Central memory CD8-positive, alpha-beta T cell (primary cell): ENCODE results near the gene LPGAT1.
"Not testable (repeated sequence)": the region's sequence is repeated elsewhere in the genome, so short reads cannot be mapped to it uniquely, and the experiment has no call there.

ENCODE experiments used
- ATAC-seq: fragments of 150-1000 bp; cut with Tn5 transposase; replicated peaks from 2 replicates; pipeline ENCODE4 v1.10.0; 2022; ENCODE audit warnings: mild to moderate bottlenecking, moderate FRiP score, moderate number of reproducible peaks; ENCODE audit not compliant: poor library complexity, severe bottlenecking; ENCODE audit errors: extremely low read depth
- DNase-seq, 2 donors: peaks; one replicate each; pipeline ENCODE4 v3.0.0; 2021; ENCODE audit warnings: low spot score in 2 of 2
- H3K27ac Mint-ChIP-seq: one replicate; pipeline ENCODE4 v1.8.0; 2022; ENCODE audit warnings: low read depth, mild to moderate bottlenecking, moderate library complexity, mixed read lengths
- H3K27me3 Mint-ChIP-seq: one replicate; pipeline ENCODE4 v1.8.0; 2022; ENCODE audit warnings: mixed read lengths
- H3K36me3 Mint-ChIP-seq: one replicate; pipeline ENCODE4 v1.8.0; 2022; ENCODE audit warnings: mild to moderate bottlenecking, moderate library complexity, mixed read lengths; ENCODE audit not compliant: insufficient read depth
- H3K4me1 Mint-ChIP-seq: one replicate; pipeline ENCODE4 v1.8.0; 2022; ENCODE audit warnings: mixed read lengths
- H3K4me3 Mint-ChIP-seq: one replicate; pipeline ENCODE4 v1.8.0; 2022; ENCODE audit warnings: mild to moderate bottlenecking, moderate library complexity, mixed read lengths
- H3K9me3 Mint-ChIP-seq: one replicate; pipeline ENCODE4 v1.8.0; 2022; ENCODE audit warnings: mixed read lengths

The LPGAT1 gene

GRCh38 chr1:211716555-211716954, 114.0 kb downstream of the LPGAT1 start:
- not testable (repeated sequence) for H3K27ac Mint-ChIP-seq, H3K36me3 Mint-ChIP-seq, H3K27me3 Mint-ChIP-seq, H3K9me3 Mint-ChIP-seq, H3K4me1 Mint-ChIP-seq, DNase-seq, H3K4me3 Mint-ChIP-seq, ATAC-seq

DNA sequence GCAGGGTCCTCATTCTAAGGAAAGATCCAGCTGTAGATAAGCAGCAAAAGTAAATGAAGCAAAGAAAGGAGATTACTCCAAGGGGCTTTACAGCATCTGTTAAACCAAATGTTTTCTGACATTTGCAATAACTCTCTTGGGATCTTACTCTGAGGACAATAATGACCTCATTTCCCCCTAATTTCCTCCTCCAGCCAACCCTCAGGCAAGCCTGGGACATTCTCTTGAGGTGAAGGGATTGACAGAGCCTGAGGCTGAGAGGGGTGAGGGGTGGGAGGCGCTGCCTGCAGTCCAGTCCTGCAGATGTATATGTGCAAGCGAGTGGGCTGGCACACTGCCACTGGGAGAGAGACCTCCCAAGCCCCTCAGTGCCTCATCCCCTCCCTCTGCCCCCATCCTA, 114.6 kb downstream of the LPGAT1 start:
- Mint-ChIP-seq H3K27me3 (peaks cover 1% of the 10 kb centered on the region), H3K9me3 (no peaks in the 10 kb centered on the region), H3K4me3 (no peak overlapping the region), H3K4me1 (no peaks in the 10 kb centered on the region), H3K36me3 (no peaks in the 10 kb centered on the region), H3K27ac (no peak overlapping the region)
- ATAC-seq (no peak), DNase-seq (no peak)

DNA sequence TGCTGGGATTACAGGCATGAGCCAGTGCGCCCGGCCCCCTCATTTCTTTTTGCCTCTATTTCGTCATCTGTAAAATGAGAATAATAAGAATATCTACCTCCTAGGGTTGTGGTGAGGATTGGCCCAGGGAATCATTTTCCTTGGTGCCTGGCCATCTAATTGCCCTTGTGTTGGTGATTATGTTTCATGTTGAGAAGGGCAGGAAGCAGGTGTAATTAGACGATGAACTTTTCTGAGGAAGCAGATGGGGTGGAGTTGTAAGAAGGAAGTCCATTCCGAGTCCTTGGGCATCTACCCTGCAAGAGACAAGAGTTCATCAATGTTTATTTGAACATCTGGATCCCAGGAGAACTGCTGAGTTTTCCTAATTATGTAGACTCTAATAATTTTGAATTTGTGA, 116.4 kb downstream of the LPGAT1 start:
- Mint-ChIP-seq H3K4me3 (no peak overlapping the region), H3K9me3 (no peaks in the 10 kb centered on the region), H3K27me3 (no peaks in the 10 kb centered on the region), H3K4me1 (no peaks in the 10 kb centered on the region), H3K27ac (no peak overlapping the region), H3K36me3 (no peaks in the 10 kb centered on the region)
- ATAC-seq (no peak), DNase-seq (no peak)

DNA sequence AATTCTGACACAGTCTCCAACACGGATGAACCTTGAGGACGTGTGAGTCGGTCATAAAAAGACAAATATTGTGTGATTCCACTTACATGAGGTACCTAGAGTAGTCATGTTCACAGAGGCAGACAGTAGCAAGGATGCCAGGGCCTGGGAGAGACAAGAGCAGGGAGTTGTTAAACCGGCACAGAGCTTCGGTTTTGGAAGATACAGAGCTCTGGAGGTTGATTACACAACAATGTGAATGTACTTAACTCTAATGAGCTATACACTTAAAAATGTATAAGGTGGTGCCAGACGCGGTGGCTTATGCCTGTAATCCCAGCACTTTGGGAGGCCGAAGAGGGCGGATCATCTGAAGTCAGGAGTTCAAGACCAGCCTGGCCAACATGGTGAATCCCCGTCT, 117.3 kb downstream of the LPGAT1 start:
- H3K27me3 Mint-ChIP-seq: no peaks in the 10 kb centered on the region
- no peak for ATAC-seq
- H3K4me3 Mint-ChIP-seq: no peak overlapping the region
- no peaks in the 10 kb centered on the region for H3K9me3 Mint-ChIP-seq
- no peak overlapping the region for H3K27ac Mint-ChIP-seq
- no peak for DNase-seq
- no peaks in the 10 kb centered on the region for H3K4me1 Mint-ChIP-seq
- no peaks in the 10 kb centered on the region for H3K36me3 Mint-ChIP-seq

DNA sequence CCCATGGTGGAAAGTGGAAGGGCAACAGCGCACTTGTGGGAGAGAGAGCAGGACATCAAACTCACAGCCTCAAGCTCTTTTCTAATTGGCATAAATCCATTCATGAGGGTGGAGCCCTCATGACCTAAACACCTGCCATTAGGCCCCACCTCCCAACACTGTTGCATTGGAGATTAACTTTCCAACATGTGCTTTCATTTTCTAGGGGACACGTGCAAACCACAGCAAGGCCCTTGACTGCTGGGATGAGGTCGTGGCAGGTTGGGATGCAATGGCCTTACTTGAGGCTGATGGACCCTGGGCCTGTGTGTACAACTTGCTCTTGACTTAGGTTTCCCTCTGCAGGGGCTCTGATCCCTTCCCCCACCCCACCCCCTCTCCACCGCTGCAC, 119.3 kb downstream of the LPGAT1 start:
- Mint-ChIP-seq H3K4me3 (no peak overlapping the region), H3K9me3 (no peaks in the 10 kb centered on the region), H3K36me3 (peaks cover 4% of the 10 kb centered on the region), H3K27me3 (no peaks in the 10 kb centered on the region), H3K27ac (no peak overlapping the region), H3K4me1 (no peaks in the 10 kb centered on the region)
- DNase-seq (no peak), ATAC-seq (no peak)

DNA sequence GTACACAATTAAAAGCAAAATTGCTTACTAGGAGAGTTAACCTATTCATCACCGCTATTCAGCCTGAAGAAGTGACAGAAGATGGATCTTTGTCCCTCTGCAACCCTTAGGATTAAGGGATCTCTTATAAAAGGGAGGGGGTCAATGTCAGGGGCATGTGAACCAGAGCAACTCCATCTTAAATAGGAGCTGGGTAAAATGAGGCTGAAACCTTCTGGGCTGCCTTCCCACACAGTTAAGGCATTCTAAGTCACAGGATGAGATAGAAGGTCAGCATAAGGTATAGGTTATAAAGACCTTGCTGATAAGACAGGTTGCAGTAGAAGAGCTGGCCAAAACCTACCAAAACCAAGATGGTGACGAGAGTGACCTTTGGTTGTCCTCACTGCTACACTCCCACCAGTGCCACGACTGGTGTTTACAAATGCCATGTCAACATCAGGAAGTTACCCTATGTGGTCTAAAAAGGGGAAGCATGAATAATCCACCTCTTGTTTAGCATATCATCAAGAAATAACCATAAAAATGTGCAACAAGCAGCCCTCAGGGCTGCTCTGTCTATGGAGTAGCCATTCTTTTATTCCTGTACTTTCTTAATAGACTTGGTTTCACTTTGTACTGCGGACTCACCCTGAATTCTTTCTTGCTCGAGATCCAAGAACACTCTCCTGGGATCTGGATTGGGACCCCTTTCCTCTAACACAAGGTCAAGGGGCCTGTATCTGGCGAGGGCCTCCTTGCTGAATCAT, 119.8 kb downstream of the LPGAT1 start:
- ATAC-seq (no peak), DNase-seq (no peak)
- Mint-ChIP-seq H3K27ac (no peak overlapping the region), H3K9me3 (no peaks in the 10 kb centered on the region), H3K36me3 (peaks cover 4% of the 10 kb centered on the region), H3K4me1 (no peaks in the 10 kb centered on the region), H3K27me3 (no peaks in the 10 kb centered on the region), H3K4me3 (no peak overlapping the region)

DNA sequence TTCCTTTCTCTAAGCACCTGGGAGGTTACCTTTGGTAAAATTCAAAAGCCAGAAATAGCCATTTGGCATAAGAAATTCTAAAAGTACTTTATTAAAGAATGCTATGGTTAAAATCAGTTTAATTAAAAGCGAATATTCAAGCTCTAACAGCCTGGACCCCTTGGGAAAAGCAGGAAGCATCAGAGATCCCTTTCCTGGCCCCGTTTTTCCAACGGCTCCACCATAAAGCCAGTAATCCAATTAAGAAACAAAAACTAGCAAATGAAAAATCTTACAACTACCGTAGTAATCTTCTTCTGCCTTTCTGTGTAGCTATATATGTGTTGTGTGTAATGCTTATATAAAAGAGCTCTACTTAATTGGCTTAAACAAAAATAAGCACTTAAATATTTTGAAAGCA, 121.6 kb downstream of the LPGAT1 start:
- Mint-ChIP-seq H3K4me3 (no peak overlapping the region), H3K4me1 (no peaks in the 10 kb centered on the region), H3K36me3 (peaks cover 4% of the 10 kb centered on the region), H3K27me3 (no peaks in the 10 kb centered on the region), H3K27ac (no peak overlapping the region), H3K9me3 (no peaks in the 10 kb centered on the region)
- ATAC-seq (no peak), DNase-seq (no peak)

DNA sequence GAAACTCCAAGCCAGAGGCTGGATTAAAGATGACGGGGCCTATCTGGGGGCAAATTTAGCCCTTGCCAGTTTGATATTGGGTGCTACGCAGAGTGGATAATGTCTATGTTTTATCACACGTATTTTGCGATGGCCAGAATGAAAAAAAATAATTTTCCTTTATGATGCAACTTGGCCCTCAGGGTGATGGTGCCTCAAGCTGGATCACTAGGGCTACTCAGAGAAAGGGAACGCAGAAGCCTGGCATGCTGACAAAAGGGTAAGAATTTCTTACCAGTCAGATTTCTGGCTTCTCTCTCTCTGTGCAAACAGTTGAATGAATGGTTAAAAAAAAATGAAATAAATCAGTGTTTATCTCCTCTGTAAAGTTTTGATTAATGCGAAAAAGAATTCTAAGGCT, 122.6 kb downstream of the LPGAT1 start:
- ATAC-seq: no peak
- Mint-ChIP-seq H3K9me3 (no peaks in the 10 kb centered on the region), H3K27ac (no peak overlapping the region), H3K36me3 (peaks cover 4% of the 10 kb centered on the region), H3K4me1 (no peaks in the 10 kb centered on the region), H3K27me3 (no peaks in the 10 kb centered on the region), H3K4me3 (no peak overlapping the region)
- DNase-seq: no peak

GRCh38 chr1:211705467-211706091, 125.0 kb downstream of the LPGAT1 start:
- DNase-seq: no peak
- Mint-ChIP-seq H3K4me1 (no peaks in the 10 kb centered on the region), H3K27me3 (no peaks in the 10 kb centered on the region), H3K9me3 (no peaks in the 10 kb centered on the region), H3K36me3 (peaks cover 6% of the 10 kb centered on the region), H3K4me3 (no peak overlapping the region), H3K27ac (no peak overlapping the region)
- ATAC-seq: no peak

DNA sequence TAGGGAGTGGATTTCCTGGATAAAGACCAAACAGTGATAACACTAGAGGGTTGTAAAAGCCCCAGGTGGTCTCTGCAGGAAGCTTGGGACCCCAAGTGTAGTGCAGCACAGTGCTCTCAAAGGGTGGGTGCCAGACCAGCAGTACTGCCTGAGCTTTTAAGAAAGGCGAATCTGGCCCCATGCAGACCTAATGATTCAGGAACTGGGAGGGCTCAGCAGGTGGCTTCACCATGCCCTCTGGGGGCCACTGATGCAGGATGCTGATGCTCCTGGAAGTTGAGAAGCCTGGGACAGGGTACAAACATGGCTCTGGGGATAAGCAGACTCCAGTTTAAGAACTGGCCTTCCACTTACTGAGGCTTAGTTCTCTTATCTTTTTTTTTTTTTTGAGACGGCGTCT, 126.0 kb downstream of the LPGAT1 start:
- H3K36me3 Mint-ChIP-seq: peaks cover 6% of the 10 kb centered on the region
- no peak for ATAC-seq
- H3K4me3 Mint-ChIP-seq: no peak overlapping the region
- H3K27me3 Mint-ChIP-seq: no peaks in the 10 kb centered on the region
- H3K9me3 Mint-ChIP-seq: no peaks in the 10 kb centered on the region
- no peak for DNase-seq
- H3K27ac Mint-ChIP-seq: no peak overlapping the region
- H3K4me1 Mint-ChIP-seq: no peaks in the 10 kb centered on the region

DNA sequence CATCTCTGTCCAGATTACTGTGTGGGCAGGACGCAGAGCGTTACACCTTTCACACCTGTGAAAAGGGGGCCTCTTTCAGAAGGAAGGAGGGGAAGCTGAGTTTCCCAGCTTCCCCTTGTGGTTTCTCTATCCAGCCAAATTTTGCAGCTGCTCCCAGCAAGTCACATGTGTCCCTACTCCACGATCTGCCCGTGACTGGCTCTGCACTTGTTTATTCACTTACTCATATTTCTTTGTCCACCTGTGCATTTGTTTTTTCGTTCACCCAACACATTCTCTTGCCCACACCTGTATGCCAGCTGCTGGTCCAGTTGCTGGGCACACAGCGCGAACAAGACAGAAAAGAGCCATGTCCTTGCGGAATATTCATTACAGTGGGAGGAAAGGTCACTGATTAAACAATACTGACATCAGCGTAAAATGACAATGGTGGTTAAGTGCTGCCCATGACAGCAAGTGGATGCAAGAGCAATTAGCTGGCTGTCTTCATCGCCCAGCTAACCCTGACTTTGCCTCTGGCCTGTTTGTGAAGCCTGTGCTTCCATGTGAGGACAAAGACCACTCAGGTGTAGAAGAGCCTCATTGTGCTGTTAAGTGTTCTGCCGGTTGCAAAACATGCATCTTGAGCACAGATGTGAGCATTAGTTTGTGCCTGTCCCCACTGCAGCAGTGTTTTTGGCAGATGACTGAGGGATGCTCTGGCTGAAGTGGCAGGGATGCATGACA, 126.6 kb downstream of the LPGAT1 start:
- Mint-ChIP-seq H3K27me3 (no peaks in the 10 kb centered on the region), H3K4me1 (no peaks in the 10 kb centered on the region), H3K9me3 (no peaks in the 10 kb centered on the region), H3K36me3 (peaks cover 6% of the 10 kb centered on the region), H3K4me3 (no peak overlapping the region), H3K27ac (no peak overlapping the region)
- no peak for ATAC-seq
- no peak for DNase-seq

DNA sequence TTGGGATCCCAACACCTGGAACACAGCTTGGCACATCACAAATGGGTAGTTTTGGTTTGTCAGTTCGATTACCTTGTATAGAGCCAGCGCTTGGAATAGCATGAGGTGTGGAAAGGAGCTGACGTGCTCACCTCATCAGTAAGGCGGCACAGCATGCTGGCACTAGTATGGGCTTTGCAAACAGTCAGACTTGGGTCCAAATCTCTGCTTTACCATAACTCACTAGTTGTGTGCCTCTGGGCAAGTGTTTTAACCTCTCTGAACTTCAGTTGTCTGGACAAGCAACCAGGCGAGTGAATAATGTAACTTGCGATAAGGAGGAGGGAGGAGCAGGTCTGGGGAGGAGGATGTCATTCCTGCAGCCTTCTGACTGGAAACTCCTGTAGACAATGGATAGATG, 128.8 kb downstream of the LPGAT1 start:
- H3K4me1 Mint-ChIP-seq: no peaks in the 10 kb centered on the region
- no peak for ATAC-seq
- H3K4me3 Mint-ChIP-seq: no peak overlapping the region

DNA sequence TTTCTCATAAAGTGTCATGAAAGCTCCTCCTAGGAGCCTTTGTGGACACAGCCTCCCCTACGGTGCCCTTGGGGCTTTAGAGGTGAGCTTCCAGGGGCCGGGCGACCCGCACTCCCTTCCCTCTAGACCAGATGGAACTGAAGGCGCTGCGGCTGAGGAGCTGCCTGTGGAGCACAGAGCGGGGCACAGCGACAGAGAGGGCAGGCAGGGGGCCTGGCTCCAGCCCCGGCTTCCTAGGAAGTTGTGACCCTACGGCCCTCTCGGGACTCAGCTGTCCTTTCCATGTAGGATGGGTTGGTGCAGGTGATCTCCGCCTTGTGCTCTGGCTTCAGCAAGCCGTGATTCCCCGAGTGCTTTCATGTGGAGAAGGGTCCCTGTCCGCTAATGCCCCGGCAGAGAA, 131.5 kb downstream of the LPGAT1 start:
- H3K4me1 Mint-ChIP-seq: peaks cover 5% of the 10 kb centered on the region
- peak overlapping the region; percentile 43 for H3K4me3 Mint-ChIP-seq
- no peaks in the 10 kb centered on the region for H3K27me3 Mint-ChIP-seq
- DNase-seq (no peak), ATAC-seq (no peak)
- no peaks in the 10 kb centered on the region for H3K9me3 Mint-ChIP-seq
- peaks cover 2% of the 10 kb centered on the region for H3K36me3 Mint-ChIP-seq
- H3K27ac Mint-ChIP-seq: no peak overlapping the region

More for the DNA sequence above, 128.8 kb downstream of the LPGAT1 start:
- H3K9me3 Mint-ChIP-seq: no peaks in the 10 kb centered on the region
- H3K27ac Mint-ChIP-seq: no peak overlapping the region
- DNase-seq: no peak
- H3K27me3 Mint-ChIP-seq: no peaks in the 10 kb centered on the region
- peaks cover 2% of the 10 kb centered on the region for H3K36me3 Mint-ChIP-seq
